Neural cell (in vitro differentiated cells): Measurements from ENCODE around the gene MB21D2. TPM values are rescaled to one million over a fixed set of nuclear protein-coding genes. Genes with fewer than 3 reads are reported as not detected.
"Not testable (repeated sequence)": the region's sequence is repeated elsewhere in the genome, so short reads cannot be mapped to it uniquely, and the experiment has no call there.

Experiments
- H2AFZ ChIP-seq: fragments of 200-600, 300-800 bp; sonication (generic), shearing (Covaris generic); 2 replicates; pipeline ENCODE4 v1.6.0; 2014; ENCODE audit warnings: low read depth, mild to moderate bottlenecking, antibody characterized with exemption, low read length, moderate library complexity
- H3F3A ChIP-seq: fragments of 200-600 bp; shearing (Covaris generic); 2 replicates; pipeline ENCODE4 v1.6.1; 2016; ENCODE audit warnings: mild to moderate bottlenecking, moderate library complexity, mixed read lengths, antibody characterized with exemption, low read length; ENCODE audit not compliant: insufficient read depth, poor library complexity, severe bottlenecking
- H3K27ac ChIP-seq: fragments of 200-600, 300-800 bp; sonication (generic), shearing (Covaris generic); 2 replicates; pipeline ENCODE4 v1.5.1; 2014; ENCODE audit warnings: mild to moderate bottlenecking, low read length, moderate library complexity
- H3K27me3 ChIP-seq: fragments of 300-800, 200-600 bp; sonication (generic), shearing (Covaris generic); 2 replicates; pipeline ENCODE4 v1.6.0; 2014; ENCODE audit warnings: mild to moderate bottlenecking, low read depth, low read length, moderate library complexity; ENCODE audit not compliant: insufficient read depth
- H3K36me3 ChIP-seq: fragments of 300-800, 200-600 bp; sonication (generic), shearing (Covaris generic); 2 replicates; pipeline ENCODE4 v1.5.1; 2014; ENCODE audit warnings: mild to moderate bottlenecking, antibody characterized with exemption, low read length, moderate library complexity; ENCODE audit not compliant: insufficient read depth
- H3K4me2 ChIP-seq: fragments of 300-800, 200-600 bp; sonication (generic), shearing (Covaris generic); 2 replicates; pipeline ENCODE4 v1.6.0; 2014; ENCODE audit warnings: mild to moderate bottlenecking, low read length
- H3K4me3 ChIP-seq: fragments of 300-800, 200-600 bp; sonication (generic), shearing (Covaris generic); 2 replicates; pipeline ENCODE4 v1.5.1; 2014; ENCODE audit warnings: mild to moderate bottlenecking, low read length, moderate library complexity
- H3K79me2 ChIP-seq: fragments of 200-600 bp; shearing (Covaris generic); replicated peaks from 2 replicates; pipeline ENCODE4 v1.6.0; 2014; ENCODE audit warnings: mild to moderate bottlenecking, low read length, moderate library complexity; ENCODE audit not compliant: insufficient read depth
- H3K9ac ChIP-seq: fragments of 300-800, 200-600 bp; sonication (generic), shearing (Covaris generic); 2 replicates; pipeline ENCODE4 v1.6.1; 2016; ENCODE audit warnings: mild to moderate bottlenecking, low read length, mixed read lengths
- H3K9me2 ChIP-seq: fragments of 200-600 bp; shearing (Covaris generic); 2 replicates; pipeline ENCODE4 v1.6.1; 2016; ENCODE audit warnings: mild to moderate bottlenecking, low read length, mixed read lengths; ENCODE audit not compliant: insufficient read depth
- H3K9me3 ChIP-seq: fragments of 200-600, 300-800 bp; sonication (generic), shearing (Covaris generic); 2 replicates; pipeline ENCODE4 v1.6.1; 2016; ENCODE audit warnings: mild to moderate bottlenecking, mixed run types, low read length, moderate library complexity, mixed read lengths
- H4K20me1 ChIP-seq: fragments of 200-600 bp; shearing (Covaris generic); 2 replicates; pipeline ENCODE4 v1.6.1; 2016; ENCODE audit warnings: mild to moderate bottlenecking, mixed run types; ENCODE audit not compliant: insufficient read depth
- CTCF ChIP-seq: fragments of 450-650 bp; IDR thresholded peaks from 2 replicates; pipeline ENCODE4 v1.5.1; 2014; ENCODE audit warnings: antibody characterized with exemption, mild to moderate bottlenecking, moderate library complexity; ENCODE audit not compliant: poor library complexity, severe bottlenecking
- EP300 ChIP-seq: fragments of 450-650 bp; conservative IDR thresholded peaks from 2 replicates; pipeline ENCODE4 v1.6.1; 2014; ENCODE audit warnings: antibody characterized with exemption, mild to moderate bottlenecking, moderate library complexity; ENCODE audit not compliant: poor library complexity, severe bottlenecking
- EZH2 ChIP-seq: fragments of 200-600, 300-800 bp; shearing (Covaris generic), sonication (generic); IDR thresholded peaks from 2 replicates; pipeline ENCODE4 v1.6.1; 2014; ENCODE audit warnings: antibody characterized with exemption, low read length, borderline replicate concordance, mild to moderate bottlenecking; ENCODE audit not compliant: insufficient read depth, poor library complexity, severe bottlenecking
- MXI1 ChIP-seq: fragments of 450-650 bp; conservative IDR thresholded peaks from 2 replicates; pipeline ENCODE4 v1.6.1; 2014; ENCODE audit warnings: antibody characterized with exemption, mild to moderate bottlenecking; ENCODE audit not compliant: poor library complexity, severe bottlenecking
- POLR2AphosphoS5 ChIP-seq: IDR thresholded peaks from 2 replicates; pipeline ENCODE4 v1.6.1; 2012
- RAD21 ChIP-seq: fragments of 450-650 bp; conservative IDR thresholded peaks from 2 replicates; pipeline ENCODE4 v1.6.1; 2014; ENCODE audit warnings: antibody characterized with exemption, mild to moderate bottlenecking, moderate library complexity
- REST ChIP-seq: IDR thresholded peaks from 2 replicates; pipeline ENCODE4 v1.6.1; 2012; ENCODE audit warnings: borderline replicate concordance
- SMC3 ChIP-seq: fragments of 450-650 bp; conservative IDR thresholded peaks from 2 replicates; pipeline ENCODE4 v1.6.1; 2014; ENCODE audit warnings: antibody characterized with exemption, mild to moderate bottlenecking, moderate library complexity; ENCODE audit not compliant: poor library complexity
- TAF1 ChIP-seq: IDR thresholded peaks from 2 replicates; pipeline ENCODE4 v1.6.1; 2012; ENCODE audit warnings: low read depth
- polyA minus RNA-seq: library from RNA; depleted of rRNA, polyadenylated mRNA; stranded (reverse); fragments of >200 nt; gene quantifications from 2 replicates; pipeline ENCODE4 v1.2.3, GENCODE V29; 2014
- polyA plus RNA-seq: library from polyadenylated mRNA; depleted of rRNA; stranded (reverse); fragments of >200 nt; gene quantifications from 2 replicates; pipeline ENCODE4 v1.2.3, GENCODE V29; 2014

Gene MB21D2
- polyA plus RNA-seq (32.8 and 39.0 TPM in 2 replicates), polyA minus RNA-seq (96.0 and 101 TPM in 2 replicates)

GRCh38 chr3:192917404-192918274 lies at the start of gene MB21D2:
Gene MB21D2, minus strand, starts transcription at chr3:192917856. Its CDS starts 16 bp downstream, at chr3:192917840.
- TF ChIP-seq EP300 (peak; percentile 26), RAD21 (peak; percentile 4), EZH2 (no peak), SMC3 (peak; percentile 54), TAF1 (peak; percentile 48), CTCF (no peak), MXI1 (peak; percentile 41), REST (peak; percentile 84), POLR2AphosphoS5 (peak; percentile 33)
- Histone ChIP-seq H3K9me3 (no peaks in the 10 kb centered on the region), H3F3A (peaks cover 4% of the 10 kb centered on the region), H3K9ac (peak within 1 kb of the TSS; percentile 91), H3K4me2 (peak within 1 kb of the TSS; percentile 87), H3K27ac (peak within 1 kb of the TSS; percentile 95), H3K36me3 (no peaks in the 10 kb centered on the region), H3K27me3 (no peaks in the 10 kb centered on the region), H4K20me1 (peaks cover 5% of the 10 kb centered on the region), H3K9me2 (no peaks in the 10 kb centered on the region), H3K79me2 (peaks cover 39% of the 10 kb centered on the region), H2AFZ (peak within 1 kb of the TSS; percentile 90), H3K4me3 (peak within 1 kb of the TSS; percentile 88)

GRCh38 chr3:192964959-192965719 lies 47.5 kb upstream of the MB21D2 start:
- not testable (repeated sequence) for H3K4me2 ChIP-seq, H2AFZ ChIP-seq, H3K27ac ChIP-seq, H3K9ac ChIP-seq, H3K36me3 ChIP-seq, H3K79me2 ChIP-seq, H3F3A ChIP-seq, H3K4me3 ChIP-seq, H3K9me2 ChIP-seq, H3K27me3 ChIP-seq, H3K9me3 ChIP-seq, H4K20me1 ChIP-seq
